HG02885 (cell line): Measurements from ENCODE around the gene MRPS9.

Experiments
- ATAC-seq: cut with Tn5 transposase; IDR thresholded peaks from one replicate; pipeline ENCODE4 v1.9.1; 2021; ENCODE audit warnings: mild to moderate bottlenecking; ENCODE audit not compliant: unreplicated experiment, poor library complexity

MRPS9 gene

GRCh38 chr2:105144941-105145300, 107.1 kb downstream of the MRPS9 start:
- ATAC-seq = peak; percentile 47

- ATAC-seq = no peak
These were observed 111.4 kb downstream of the MRPS9 start for GRCh38 chr2:105149272-105149671.
